ENCODE measurements around the gene CYP27B1.

The CYP27B1 gene, protein sequence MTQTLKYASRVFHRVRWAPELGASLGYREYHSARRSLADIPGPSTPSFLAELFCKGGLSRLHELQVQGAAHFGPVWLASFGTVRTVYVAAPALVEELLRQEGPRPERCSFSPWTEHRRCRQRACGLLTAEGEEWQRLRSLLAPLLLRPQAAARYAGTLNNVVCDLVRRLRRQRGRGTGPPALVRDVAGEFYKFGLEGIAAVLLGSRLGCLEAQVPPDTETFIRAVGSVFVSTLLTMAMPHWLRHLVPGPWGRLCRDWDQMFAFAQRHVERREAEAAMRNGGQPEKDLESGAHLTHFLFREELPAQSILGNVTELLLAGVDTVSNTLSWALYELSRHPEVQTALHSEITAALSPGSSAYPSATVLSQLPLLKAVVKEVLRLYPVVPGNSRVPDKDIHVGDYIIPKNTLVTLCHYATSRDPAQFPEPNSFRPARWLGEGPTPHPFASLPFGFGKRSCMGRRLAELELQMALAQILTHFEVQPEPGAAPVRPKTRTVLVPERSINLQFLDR

DNA sequence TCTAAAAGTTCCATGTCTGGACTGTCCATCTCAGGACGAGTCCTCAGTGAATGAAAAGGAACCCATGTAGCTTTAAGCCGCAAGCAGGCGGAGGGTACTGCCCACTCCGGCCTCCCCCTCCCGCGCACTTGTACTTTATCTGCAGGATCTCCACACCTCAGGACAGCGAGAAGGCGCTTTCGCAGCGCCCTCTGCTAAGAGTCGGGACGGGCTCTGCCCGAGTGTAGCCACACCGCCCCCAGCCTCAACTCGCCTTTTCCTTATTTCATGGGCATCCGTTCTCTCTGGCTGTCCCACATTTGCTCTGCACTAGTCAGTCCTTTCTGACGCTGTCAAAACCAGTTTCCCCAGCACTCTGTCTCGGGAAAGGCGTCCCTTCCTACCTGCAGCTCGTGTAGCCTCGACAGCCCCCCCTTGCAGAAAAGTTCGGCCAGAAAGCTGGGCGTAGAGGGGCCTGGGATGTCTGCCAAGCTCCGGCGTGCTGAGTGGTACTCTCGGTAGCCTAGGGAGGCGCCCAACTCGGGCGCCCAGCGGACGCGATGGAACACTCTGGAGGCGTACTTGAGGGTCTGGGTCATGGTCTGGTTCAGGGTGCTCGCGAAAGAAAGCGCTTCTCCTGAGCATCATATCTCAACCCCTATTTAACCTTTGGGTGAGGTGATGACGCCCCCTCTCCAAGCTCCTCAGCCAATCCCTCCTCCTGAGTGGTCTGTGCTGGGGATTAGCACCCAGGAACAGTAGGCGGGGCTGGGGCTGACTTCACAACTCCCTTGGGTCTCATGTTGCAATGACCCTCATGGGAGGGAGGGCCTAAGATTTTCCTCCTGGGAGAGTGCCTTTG lies at the start of gene CYP27B1:
CYP27B1 (minus strand) TSS at position 615 of the 841 bp plus-strand sequence; CDS start at position 578, 37 bp downstream.
- DNase-seq (ENCODE audit: low read depth in 2 of 2, low spot score in 1 of 2), result no peak

- DNase-seq (ENCODE audit: low read depth in 2 of 2, low spot score in 1 of 2), result no peak
These were observed 49.4 kb upstream of the CYP27B1 start for GRCh38 chr12:57816001-57816854.

GRCh38 chr12:57815177-57816000 lies 48.5 kb upstream of the CYP27B1 start:
- DNase-seq (ENCODE audit: low read depth in 2 of 2, low spot score in 1 of 2), result no peak

GRCh38 chr12:57813971-57814772 lies 47.3 kb upstream of the CYP27B1 start:
- DNase-seq (ENCODE audit: low read depth in 2 of 2, low spot score in 1 of 2), result no peak

DNA sequence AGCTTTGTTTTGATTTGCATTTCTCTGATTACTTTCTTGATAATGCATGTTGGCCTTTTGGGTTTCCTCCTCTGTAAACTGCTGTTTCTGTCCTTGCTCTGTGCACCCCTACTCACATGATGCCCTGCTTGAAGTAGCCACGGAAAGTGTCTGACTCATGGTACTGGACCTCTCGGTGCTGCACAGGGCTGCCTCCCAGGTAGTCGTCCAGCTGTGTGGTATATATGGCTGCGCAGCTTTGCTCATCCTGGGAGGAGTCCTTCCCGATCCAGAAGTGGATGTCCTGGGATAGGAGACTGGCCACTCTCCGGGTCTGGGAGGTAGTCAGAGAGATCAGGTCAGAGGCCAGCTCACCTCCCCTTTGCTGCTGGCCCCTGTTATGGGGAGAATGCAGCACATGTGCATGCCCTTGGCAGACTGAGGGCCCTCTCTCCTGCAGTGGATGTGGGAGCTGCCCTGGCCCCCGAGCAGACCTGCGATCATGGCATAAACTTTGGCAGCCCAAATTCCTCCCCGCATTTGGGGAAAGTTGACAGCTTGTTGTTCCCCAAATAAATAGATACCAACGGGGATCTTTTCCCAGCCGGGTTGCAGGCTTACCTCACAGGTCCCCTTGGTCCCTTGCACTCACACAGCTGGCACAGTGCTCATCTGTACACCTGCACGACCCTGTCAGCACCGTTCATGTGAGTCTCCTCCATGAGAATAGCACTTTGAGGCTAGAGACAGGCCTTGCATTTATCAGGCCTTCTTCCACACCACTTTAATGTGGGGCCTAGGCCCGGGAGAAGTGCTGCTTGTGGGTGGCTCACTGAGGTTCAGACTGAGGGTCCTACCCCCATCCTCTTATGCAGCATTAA lies 46.5 kb upstream of the CYP27B1 start:
- DNase-seq (ENCODE audit: low read depth in 2 of 2, low spot score in 1 of 2), result no peak

- DNase-seq (ENCODE audit: low read depth in 2 of 2, low spot score in 1 of 2), result no peak
These were observed 44.3 kb upstream of the CYP27B1 start for GRCh38 chr12:57811028-57811755.

GRCh38 chr12:57810450-57810849 lies 43.6 kb upstream of the CYP27B1 start:
- DNase-seq (ENCODE audit: low read depth in 2 of 2, low spot score in 1 of 2), result no peak

- no peak for DNase-seq (ENCODE audit: low read depth in 2 of 2, low spot score in 1 of 2)
These were observed 42.5 kb upstream of the CYP27B1 start for GRCh38 chr12:57809425-57809824.

GRCh38 chr12:57808351-57808750 lies 41.5 kb upstream of the CYP27B1 start:
- DNase-seq (ENCODE audit: low read depth in 2 of 2, low spot score in 1 of 2), result no peak

- no peak for DNase-seq (ENCODE audit: low read depth in 2 of 2, low spot score in 1 of 2)
These were observed 40.4 kb upstream of the CYP27B1 start for GRCh38 chr12:57807285-57807684.

DNA sequence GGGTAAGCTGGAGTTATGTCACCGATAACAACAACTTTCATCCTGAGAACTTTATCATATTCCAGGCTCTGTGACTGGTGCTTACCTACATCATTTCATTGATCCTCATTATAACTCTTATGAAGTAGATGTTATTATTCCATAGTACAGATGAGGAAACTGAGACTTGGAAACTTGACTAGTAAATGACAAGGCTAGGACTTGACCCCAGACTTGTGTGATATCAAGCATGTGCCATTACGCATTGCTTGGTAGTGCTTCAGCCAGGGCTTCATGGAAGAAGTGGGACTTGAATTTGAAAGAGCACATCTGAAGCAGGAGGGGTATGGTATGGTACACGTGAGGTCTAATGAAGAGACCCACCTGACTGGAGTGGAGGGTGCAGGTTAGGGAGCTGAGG lies 39.8 kb upstream of the CYP27B1 start:
- no peak for DNase-seq (ENCODE audit: low read depth in 2 of 2, low spot score in 1 of 2)

DNA sequence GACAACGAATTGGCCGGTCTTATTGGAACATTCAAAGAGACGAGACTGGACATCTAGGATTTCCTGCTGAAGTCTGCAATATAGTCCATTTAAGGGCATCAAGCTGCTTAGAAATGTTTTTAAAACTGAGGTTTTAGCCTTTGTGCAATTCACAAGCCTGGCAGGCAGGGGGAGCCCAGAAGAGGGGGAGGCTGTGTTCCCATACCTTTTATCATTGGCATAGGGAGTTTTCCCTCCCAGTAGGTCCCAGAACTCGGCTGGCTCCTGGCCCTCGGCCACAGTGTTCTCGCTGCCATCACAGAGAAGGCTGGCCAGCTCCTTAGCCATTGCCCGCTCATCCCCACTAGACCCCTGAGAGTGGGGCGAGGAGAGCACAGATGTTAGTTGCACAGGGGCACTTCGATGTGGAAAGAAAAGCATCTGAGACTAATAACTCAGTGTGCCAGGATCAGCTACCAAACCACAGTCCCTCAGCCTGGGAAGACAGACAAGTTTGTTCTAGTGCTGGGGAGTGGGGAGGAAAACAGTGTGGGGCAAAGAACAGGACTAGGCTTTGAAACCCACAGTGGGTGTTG lies 36.5 kb upstream of the CYP27B1 start:
- DNase-seq (ENCODE audit: low read depth in 2 of 2, low spot score in 1 of 2), result no peak

GRCh38 chr12:57802607-57803006 lies 35.7 kb upstream of the CYP27B1 start:
- DNase-seq (ENCODE audit: low read depth in 2 of 2, low spot score in 1 of 2), result no peak

DNA sequence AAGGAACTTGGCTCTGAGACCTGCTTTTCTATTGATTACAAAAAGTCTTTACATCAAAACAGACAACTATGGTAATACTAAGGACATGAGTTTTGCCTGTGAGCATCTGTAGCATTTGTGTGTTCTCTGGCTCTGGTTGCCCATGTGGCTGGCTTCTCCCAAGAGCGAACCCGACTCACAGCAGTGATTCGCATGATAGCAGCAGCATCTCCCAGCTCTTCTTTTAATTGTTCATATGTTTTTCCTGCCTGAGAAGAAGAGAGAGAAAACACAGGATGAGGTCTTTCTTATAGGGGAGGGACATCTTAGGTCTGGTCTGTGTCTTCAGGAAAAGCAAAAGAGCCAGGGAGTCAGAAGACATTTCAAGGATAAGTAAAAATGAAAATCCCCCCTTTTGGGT lies 34.1 kb upstream of the CYP27B1 start:
- DNase-seq (ENCODE audit: low read depth in 2 of 2, low spot score in 1 of 2), result no peak

- no peak for DNase-seq (ENCODE audit: low read depth in 2 of 2, low spot score in 1 of 2)
These were observed 31.1 kb upstream of the CYP27B1 start for GRCh38 chr12:57797933-57798332.

DNA sequence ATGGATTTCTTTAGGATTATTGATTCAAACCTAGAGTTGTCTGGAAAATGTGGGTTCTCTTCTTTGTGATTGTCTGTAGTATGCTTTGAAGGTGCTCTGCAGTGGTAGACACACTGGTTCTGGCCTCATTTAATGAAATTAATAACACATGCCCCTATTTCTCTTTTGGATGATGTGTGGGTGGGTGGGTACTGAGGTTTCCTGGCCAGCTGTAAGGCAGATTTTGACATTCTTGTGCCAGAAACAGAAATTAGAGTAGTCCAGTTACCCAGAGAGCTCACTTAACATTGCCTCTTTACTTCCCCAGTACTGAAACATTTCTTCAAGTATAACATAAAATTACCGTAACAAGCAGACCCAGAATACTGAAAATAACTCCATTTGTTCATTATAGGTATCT lies 30.1 kb upstream of the CYP27B1 start:
- no peak for DNase-seq (ENCODE audit: low read depth in 2 of 2, low spot score in 1 of 2)

- no peak for DNase-seq (ENCODE audit: low read depth in 2 of 2, low spot score in 1 of 2)
These were observed 28.5 kb upstream of the CYP27B1 start for GRCh38 chr12:57795354-57795753.
